RWPE1 (cell line): ENCODE data around the gene STK35.

Source experiments
- CTCF ChIA-PET: fragments of 350-600 bp; sonication (Branson Sonifier 250); formaldehyde crosslinking; extraction: SDS; loops from one replicate; lab custom pipeline; 2021; lab: Yijun Ruan, JAX
- POLR2A ChIA-PET: fragments of 400-600 bp; formaldehyde crosslinking; extraction: SDS; loops from one replicate; lab custom pipeline; 2020; ENCODE audit warnings: antibody characterized with exemption; ENCODE audit not compliant: low non-redundant PET; lab: Yijun Ruan, JAX
- DNase-seq: peaks from one replicate; pipeline ENCODE4 v3.0.0; 2012; ENCODE audit warnings: low spot score
- H3K27ac ChIP-seq: fragments of 450-650 bp; 2 replicates; pipeline ENCODE4 v1.5.1; 2017
- CTCF ChIP-seq: fragments of 450-650 bp; conservative IDR thresholded peaks from 2 replicates; pipeline ENCODE4 v1.5.1; 2017; ENCODE audit warnings: low read depth, mild to moderate bottlenecking

Gene STK35

GRCh38 chr20:2143594-2143993 lies 42.0 kb downstream of the STK35 start:
- CTCF ChIA-PET, result no interaction called here
- no peak overlapping the region for H3K27ac ChIP-seq
- no peak for TF ChIP-seq CTCF
- no peak for DNase-seq
- POLR2A ChIA-PET, result no interaction called here

DNA sequence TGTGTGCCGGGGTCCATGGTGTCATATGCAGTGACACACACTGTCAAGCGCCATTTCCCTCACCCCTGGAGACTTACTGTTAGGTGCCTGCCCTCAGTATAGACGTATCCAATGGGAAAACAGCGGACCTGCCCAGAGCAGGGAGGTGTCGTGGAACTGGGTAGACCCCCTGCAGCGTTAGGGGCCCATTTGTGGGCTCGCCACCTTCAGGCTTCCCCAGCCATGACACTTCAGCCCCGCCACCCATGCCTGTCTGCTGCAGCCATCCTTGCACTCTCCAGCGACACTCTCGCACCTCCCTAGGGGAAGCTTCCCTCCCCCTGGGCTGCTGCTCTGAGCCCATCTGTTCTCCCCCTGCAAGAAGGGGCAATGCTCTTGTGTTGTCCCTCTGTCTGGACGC lies 43.2 kb downstream of the STK35 start:
- no peak overlapping the region for H3K27ac ChIP-seq
- TF ChIP-seq CTCF, result no peak
- DNase-seq, result no peak
- ChIA-PET CTCF (no interaction called here), POLR2A (no interaction called here)

- no peak for DNase-seq
- TF ChIP-seq CTCF, result no peak
- CTCF ChIA-PET, result no interaction called here
- POLR2A ChIA-PET, result no interaction called here
- H3K27ac ChIP-seq, result no peak overlapping the region
These were observed 43.7 kb downstream of the STK35 start for GRCh38 chr20:2145376-2145775.

- ChIA-PET POLR2A (no interaction called here), CTCF (no interaction called here)
- H3K27ac ChIP-seq, result 0 out of 2 replicates have a peak overlapping the region, but pooled peaks have one; percentile 1
- TF ChIP-seq CTCF, result no peak
- no peak for DNase-seq
These were observed 44.6 kb downstream of the STK35 start for GRCh38 chr20:2146080-2146867.

DNA sequence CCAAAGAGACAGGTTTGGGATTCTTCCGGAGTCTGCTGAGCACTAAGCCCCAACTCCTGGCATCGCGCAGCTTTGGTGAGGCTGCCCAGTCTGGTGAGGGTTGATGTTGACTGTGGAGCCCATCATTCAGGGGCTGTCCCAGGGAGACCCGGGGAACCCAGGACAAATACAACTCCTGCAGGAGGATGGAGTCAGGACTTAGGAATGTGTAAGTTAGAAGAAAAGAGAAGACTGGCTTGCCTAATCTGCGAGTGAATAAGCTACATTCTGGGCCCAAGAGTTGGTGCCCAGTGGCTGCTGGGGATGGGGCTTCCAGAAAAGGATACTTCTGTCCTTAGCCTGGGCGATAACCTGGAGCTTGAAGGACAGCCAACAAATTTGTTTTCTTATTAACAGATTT lies 47.9 kb downstream of the STK35 start:
- ChIA-PET CTCF (interaction anchor here (0.7 kb wide), 1 partner anchor 12 kb away, joined by 3 read pairs; no protein-coding TSS in a partner anchor), POLR2A (no interaction called here)
- TF ChIP-seq CTCF, result no peak
- peak overlapping the region; percentile 40 for H3K27ac ChIP-seq
- no peak for DNase-seq

GRCh38 chr20:2150660-2151059 lies 49.0 kb downstream of the STK35 start:
- CTCF ChIA-PET, result interaction anchor here (1.1 kb wide), 1 partner anchor 22 kb away, joined by 3 read pairs; no protein-coding TSS in a partner anchor
- DNase-seq, result no peak
- no peak for TF ChIP-seq CTCF
- peak overlapping the region; percentile 84 for H3K27ac ChIP-seq
- POLR2A ChIA-PET, result interaction anchor here (1.0 kb wide), 1 partner anchor 47 kb away, joined by 3 read pairs; no protein-coding TSS in a partner anchor
